HG03064 (cell line): ENCODE measurements around the gene CHRM5.

Source experiments
- ATAC-seq: cut with Tn5 transposase; IDR thresholded peaks from one replicate; pipeline ENCODE4 v1.9.1; 2021; ENCODE audit warnings: low read depth; ENCODE audit not compliant: unreplicated experiment

CHRM5 gene, protein sequence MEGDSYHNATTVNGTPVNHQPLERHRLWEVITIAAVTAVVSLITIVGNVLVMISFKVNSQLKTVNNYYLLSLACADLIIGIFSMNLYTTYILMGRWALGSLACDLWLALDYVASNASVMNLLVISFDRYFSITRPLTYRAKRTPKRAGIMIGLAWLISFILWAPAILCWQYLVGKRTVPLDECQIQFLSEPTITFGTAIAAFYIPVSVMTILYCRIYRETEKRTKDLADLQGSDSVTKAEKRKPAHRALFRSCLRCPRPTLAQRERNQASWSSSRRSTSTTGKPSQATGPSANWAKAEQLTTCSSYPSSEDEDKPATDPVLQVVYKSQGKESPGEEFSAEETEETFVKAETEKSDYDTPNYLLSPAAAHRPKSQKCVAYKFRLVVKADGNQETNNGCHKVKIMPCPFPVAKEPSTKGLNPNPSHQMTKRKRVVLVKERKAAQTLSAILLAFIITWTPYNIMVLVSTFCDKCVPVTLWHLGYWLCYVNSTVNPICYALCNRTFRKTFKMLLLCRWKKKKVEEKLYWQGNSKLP

DNA sequence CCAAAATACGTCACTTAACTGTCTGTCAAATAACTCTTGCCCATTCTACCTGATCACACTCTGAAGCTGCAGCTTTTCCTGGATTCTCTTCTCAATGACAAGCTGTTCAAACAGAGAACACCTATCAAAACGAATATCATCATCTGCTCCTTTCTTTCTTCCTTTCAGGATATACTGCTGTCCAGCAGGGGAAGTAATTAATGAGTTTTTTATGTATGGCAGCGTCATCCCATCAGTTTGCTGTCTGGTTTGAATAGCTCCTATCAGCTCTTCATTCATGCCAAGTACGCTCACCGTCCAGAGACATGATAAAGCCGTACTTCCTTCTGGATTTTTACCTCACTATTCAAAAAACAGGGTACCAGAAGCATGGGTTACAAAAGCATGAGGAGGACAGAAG, at the start of gene CHRM5:
TSS of gene CHRM5 (plus strand) at position 274 of the 400 bp plus-strand sequence. CDS start 94,221 bp downstream, outside the sequence.
- no peak for ATAC-seq

DNA sequence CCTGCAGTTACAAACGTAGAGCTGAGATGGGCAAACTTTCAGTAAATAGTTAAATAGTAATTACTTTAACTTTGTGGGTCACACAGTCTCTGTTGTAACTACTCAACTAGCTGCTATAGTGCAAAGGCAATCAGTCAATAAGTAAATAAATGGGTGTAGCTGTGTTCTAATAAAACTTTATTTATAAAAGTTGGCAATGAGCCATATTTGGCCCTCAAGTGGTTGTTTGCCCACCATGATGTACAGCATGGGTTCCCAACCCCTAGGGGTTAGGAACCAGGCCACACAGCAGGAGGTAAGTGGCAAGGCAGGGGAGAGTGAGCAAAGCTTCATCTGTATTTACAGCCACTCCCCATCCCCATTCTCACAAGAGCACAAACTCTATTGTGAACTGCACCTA, 44.9 kb upstream of the CHRM5 start:
- no peak for ATAC-seq

DNA sequence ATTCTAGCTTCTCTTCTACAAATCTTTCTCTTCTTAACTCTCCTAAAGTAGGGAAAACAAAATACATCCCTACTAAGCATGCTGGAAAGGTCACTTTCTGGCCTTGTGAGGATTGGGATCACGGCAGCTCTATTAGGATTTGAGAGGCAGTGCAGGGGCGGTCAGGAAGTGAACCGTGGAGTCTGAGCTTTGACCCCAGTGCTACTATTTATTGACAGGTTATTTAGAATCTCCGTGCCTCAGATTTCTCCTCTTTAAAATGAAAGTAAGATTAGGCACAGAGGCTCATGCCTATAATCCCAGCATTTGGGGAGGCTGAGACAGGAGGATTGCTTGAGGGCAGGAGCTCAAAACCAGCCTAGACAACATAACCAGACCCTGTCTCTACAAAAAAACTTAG, 42.0 kb upstream of the CHRM5 start:
- no peak for ATAC-seq

DNA sequence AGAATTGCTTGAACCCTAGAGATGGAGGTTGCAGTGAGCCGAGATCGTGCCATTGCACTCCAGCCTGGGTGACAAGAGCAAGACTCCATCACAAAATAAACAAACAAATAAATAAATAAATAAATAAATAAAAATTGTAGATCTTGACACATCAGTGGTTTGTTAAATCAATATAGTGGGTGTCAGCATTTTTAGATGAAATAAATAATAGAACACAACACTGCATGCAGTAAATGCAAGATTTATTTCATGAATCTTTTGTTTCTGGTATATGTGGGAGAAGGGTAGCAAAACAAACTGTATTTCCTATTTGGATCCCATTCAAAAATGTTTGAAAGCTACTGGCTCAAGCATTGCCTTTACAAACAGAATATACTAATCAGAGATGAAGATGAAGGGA, 35.6 kb upstream of the CHRM5 start:
- no peak for ATAC-seq

DNA sequence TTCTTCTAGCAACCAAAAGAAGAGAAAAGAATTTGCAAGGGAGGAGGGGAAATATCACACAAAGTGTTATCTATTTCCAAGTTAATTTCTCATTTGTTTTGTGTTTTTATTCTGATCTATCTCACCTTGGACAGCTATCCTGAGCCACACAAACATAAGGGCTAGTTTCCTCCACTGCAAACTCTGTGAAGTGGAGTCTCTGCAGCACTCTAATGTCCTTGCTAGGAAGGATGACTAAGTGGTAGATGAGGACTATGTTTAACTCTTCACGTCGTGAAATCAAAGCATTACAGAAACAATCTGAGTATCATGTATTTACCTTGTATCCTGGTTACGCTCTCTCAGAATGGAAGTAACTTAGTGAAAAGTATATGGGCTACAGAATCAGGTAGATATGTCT, 33.9 kb upstream of the CHRM5 start:
- ATAC-seq = no peak

DNA sequence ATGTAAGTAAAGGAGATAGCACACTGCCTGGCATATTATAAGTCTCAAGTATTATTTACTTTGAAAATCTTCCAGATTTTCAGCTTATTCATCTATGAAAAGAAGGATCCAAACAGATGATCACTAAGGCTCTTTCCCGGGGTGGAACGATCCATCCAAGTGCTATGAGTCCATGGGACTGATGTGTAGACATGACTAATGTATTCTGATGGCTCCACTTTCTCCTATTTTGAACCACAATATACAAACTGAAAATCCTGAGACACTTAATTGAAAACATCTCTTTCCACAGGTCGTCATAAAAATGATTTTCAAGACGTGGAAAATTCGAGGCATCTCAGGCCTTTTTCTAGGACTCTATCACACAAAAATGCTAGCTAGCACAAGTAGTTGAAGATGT, 33.4 kb upstream of the CHRM5 start:
- ATAC-seq = no peak

DNA sequence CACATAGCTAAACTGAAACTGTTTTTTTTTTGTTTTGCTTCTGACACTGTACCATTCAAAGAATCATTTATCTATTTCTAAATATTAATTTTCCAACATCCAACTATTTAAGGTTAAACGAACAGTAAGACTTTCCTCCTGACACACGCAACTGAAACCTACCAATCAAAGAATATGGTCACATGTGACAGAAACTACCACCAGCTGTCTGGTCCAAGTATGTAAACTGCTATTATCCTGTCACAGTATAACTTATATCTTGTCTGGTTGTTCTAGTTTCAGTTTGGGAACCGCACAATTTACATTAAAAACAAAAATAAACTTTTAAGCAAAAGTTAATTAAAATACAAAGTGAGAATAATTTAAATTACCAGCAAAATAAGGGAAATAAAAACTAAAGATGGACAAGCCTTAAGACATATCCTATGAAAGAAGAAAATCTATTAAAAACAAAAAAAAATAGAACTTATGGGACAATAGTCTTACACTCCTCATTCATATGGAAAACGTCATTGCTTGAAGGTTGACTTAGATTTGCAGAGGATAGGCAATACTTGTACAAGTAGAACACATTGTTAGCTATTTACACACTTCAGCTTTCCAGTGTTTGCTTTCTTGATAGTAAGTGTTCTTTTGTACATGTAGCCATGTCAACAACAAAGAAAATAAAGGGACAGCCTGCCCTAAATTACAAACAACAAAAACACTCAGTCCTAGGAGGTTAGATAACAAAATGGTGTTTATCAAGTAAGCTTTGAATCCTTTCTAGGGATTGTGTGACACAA, 26.8 kb upstream of the CHRM5 start:
- ATAC-seq = no peak

DNA sequence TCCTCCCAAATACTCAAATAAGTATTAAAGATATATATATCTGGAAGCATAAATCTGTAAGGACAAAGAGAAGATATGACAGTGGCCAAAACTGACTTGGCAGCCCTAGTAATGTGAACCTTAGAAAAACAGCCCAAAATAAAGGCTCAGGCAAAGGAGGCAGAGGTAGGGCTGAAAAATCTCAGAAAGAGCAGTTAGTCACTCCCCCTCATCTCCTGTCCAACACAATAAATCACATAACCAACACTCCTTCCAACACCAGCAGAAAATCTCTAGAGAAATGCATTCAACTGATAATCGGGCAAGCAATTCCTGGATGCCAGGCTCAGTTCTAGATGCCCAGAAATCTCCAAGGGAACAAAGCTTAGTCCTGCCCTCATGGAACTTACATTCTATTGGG, 22.1 kb upstream of the CHRM5 start:
- ATAC-seq = no peak

DNA sequence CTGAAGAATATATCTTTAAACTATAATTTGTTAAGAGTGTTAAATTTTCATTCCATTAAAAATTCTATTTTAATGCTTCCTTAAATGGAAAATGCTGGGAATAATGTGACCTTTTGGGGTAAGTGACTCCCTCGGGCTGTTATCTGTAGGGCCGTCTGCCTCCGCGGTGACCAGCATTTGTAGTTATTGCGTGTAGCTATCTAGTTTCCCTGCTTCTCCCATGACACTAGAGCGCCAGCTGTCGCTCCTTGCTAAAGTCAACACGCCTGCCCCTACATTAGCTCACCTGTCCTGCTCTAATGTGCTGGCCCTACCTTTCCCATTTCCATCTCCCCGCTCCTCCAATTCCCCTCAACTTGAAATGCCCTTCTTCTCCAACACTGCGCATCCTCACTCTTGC, 12.4 kb upstream of the CHRM5 start:
- no peak for ATAC-seq

DNA sequence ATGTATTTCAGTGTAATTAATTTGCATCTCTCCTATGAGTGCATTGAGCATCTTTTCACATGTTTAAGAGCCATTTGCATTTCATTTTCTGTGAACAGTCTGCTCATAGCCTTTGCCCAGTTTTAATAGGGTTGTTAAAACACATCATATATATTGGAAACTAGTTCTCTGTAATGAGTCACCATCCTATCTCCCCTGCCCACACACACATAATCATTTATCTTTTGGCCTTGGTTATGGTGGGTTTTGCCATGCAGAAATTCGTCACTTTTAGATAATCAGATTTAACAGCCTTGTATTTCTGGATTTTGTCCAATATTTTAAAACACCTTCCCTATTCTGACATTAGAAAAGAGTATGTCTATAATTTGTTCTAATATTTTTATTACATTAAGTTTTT, 11.9 kb upstream of the CHRM5 start:
- no peak for ATAC-seq

DNA sequence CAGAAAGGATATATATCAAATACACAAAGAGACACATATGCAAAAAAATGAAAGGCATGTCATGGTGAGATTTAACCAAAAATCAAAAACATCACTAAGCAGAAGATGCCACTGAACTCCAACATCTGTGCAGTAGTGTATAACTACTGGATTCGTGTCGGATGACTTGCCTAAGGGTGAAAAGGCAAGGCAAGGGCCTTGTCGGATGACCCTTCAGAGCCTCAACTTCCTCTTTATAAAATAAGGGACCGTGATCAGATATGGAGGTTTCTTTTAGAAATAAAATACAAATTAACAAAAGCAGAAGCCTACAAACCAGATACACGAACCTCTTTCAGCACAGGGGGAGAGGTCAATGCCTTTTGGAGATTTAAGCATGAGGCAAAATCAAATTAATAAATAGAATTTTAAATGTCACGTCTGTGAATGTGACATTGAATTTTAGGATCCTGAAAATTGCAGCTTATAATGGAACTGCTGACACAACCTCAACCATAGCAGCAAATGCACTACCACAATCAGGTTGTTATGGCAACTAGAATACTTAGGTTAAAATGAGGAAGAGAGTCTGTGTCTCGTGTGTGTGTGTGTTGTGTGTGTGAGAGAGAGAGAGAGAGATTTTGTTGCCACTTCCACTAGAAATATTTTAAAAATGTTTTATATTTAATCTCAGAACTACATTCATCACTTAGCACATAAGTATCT, 8.3 kb upstream of the CHRM5 start:
- ATAC-seq = no peak

DNA sequence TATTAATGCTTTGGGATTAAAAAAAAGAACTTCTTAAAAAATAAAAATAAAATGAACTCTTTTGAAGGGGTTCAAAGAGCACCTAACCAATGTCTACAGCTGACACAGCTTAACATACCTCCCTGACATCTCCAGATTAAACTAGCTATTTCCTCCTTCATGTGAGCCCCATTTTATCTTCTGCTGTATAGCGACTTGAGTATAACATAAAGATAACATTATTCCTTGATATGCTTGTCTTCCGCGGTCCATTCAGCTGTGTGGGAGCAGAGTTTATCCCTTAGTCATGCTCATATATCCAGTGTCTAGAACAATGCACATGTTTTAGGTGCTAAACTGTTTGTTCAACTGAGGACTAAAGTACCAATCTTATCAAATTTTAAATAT, 7.8 kb upstream of the CHRM5 start:
- ATAC-seq = no peak

DNA sequence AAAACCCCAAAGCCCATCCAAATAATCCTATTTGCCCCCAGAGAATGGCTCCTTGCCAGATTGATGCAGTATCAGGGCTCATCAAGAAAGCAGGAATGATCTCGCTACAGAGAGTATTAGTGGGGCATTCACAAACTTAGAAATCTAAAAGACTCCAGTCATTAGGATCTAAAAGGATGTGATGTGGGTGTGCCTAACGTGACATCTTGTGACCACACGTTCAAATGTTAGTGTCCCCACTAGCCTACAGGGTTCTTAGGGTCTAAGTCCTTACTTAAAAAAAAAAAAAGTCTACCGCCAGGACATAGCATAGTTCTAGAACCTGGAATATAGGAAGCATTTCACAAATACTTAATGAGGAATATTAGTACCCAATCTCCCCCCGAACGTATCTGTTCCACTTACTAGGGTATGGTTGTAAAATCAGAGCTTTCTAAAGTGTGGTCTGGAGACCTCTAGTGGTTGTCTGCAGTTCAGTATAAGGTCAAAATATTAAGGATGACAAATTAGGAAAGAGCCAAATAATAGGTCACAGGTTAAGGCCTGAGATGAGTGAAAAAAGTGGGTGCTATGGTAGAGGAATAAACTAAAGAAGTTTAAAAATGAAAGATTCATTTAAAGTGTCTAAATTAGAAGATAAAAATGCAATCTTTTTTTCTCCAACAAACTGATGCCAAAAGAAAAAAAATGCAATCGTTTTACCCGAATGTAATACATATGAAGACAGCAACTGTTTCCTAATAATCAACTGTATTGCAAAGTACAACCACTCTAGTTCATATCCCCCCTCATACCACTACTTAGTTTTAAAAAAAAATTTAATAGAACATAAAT, 4.2 kb upstream of the CHRM5 start:
- ATAC-seq = no peak

DNA sequence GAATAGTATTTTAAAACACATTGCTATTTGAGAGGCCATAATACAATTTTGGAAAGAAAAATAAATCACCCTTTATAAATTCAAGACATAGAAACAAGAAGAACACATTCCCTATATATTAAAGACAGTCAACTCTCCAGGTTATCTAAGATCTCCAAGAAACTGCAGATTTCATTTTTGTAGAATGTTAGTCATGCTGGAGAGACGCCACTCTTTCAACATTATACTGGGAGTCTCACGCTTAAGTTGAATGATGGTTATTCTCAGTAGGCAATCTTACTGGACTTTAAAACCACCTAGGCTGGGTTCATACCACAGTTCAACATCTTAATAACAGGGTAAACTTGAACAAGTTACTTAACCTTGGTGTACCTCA, 3.6 kb upstream of the CHRM5 start:
- ATAC-seq = no peak

DNA sequence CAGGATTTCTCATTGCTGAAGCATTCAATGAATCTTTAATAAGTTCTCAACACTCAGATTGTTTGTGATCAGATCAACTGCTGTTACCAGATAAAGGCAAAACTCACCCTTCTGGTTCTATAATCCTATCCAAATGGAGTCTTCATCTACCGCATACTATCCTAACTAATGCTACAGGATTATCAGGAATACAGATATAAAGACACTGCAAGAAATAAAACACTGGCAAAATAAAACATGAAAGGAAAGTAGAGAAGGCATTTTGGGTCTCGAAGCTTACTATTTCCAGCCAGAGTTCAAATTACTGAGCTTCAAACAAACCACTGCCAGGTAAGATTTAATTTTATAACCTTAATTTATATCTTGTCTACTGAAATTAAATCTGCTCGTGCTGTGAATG, 524 bp downstream of the CHRM5 start:
- no peak for ATAC-seq

DNA sequence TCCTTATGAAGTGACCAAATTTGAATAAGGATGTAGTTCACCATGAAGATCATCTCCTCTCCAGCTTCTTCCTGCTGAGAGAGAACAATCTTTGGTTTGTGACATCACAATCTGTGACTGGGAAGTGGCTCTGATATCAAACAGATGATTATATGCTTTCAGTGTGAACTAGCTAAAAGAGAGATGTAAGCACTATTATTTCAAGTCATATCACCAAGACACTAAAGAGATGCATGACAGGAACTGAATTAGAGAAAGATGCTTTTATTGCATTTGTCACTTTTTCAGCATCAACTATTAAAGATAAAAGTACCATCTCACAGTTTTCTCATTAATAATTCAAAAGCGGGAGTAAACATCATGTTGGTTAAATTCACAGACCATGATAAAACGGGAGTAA, 3.5 kb downstream of the CHRM5 start:
- no peak for ATAC-seq

DNA sequence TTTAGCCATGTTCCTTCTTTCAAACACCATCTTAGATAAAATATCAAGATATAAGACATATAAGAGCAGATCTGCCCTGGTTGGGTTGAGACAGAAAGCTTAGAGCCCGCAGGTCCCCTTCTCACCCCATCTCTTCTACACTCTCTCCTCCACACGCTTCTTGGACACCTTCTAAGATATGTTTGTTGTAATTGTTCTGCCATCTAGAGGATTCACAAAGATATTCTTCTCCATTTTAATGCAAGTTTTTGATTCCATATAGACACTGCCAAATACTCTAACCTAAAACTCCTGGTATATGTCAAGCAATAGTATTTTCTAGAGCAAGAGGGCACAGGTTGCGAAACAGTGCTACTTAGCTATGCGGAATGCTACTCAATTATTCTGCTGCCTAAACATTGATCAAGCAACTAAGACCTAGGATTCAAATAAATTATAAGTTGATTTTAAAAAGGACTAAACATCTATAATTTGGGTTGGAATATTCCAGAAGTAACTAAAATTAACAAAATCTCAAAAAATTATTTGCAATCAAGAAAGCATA, 6.8 kb downstream of the CHRM5 start:
- no peak for ATAC-seq

DNA sequence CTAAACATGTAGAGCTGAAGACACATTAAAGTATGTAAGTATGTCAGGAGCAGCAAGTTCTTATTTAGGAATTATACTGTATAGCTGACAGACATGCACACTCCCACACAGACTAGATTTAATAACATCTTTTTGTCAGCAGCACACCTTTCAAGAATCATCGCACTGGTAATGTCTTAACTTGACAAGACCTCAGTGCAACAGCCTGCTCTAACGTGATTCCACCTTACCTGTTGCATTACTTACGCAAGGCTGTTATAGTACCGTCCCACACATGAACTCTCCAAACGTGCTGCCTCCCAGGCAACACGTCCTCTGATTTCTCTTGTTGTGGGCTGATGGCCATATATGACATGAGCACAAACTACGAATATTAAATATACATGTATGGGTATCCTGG, 11.9 kb downstream of the CHRM5 start:
- no peak for ATAC-seq

DNA sequence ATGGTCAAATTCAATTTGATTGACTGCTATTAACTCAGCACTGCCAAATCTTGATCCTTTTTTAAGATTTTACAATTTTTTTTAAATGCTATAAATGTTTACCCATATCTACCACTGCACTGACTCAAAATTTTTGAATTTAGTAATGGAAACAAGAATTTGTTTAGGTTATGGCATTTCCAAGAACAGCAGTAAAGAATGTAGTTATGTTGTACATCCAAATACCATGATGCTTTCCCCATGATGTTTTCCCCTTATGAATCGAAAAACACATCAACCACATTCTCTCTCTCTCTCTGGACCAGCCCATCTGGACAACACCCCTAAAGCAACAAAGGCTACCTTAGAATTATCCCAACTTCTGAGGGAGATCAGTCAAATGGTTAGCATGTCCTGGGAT, 14.2 kb downstream of the CHRM5 start:
- no peak for ATAC-seq

DNA sequence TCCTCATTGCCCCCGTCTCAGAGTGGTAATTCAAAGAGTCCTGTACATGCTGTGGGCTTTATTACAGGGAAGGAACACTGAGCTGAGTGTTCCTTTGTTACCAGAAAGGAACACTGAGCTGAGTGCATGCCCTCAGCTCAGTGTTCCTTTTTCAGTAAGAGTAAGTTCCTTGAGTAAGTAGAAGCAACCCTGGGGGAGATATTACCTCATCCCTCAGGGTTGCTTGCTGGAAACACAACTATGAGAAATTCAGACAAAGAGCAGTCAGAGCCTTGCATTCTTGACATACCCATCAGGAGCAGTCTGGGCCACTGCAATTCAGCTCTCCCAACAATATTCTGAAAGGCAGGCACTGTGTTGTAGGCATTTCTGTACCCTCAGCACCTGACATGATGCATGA, 17.0 kb downstream of the CHRM5 start:
- ATAC-seq = no peak
